Tibial nerve (tissue), 4 donors: ENCODE data around the gene ADCY2. TPM values are rescaled to one million over a fixed set of nuclear protein-coding genes. Genes with fewer than 3 reads are reported as not detected.
A peak's percentile ranks its signal among the peaks of the same experiment; 100 is the strongest.

ENCODE experiments used
- DNase-seq, 2 donors: peaks; one replicate each; pipeline ENCODE4 v3.0.0-alpha.2; 2019; ENCODE audit warnings: low spot score in 2 of 2
- H3K27ac ChIP-seq, 4 donors: fragments of 200-600 bp; sonication (generic) in 3 of 4; one replicate each; pipeline ENCODE4 v1.5.1; 2017 to 2019; ENCODE audit warnings: mild to moderate bottlenecking in 1 of 4
- H3K27me3 ChIP-seq, 2 donors: fragments of 200-600 bp; sonication (generic) in 1 of 2; one replicate each; pipeline versions ENCODE4 v1.5.1 to v1.6.0; 2017 to 2019
- H3K36me3 ChIP-seq, 3 donors: fragments of 200-600 bp; sonication (generic); one replicate each; pipeline ENCODE4 v1.5.1; 2018 to 2019
- H3K4me1 ChIP-seq, 4 donors: fragments of 200-600 bp; sonication (generic) in 3 of 4; one replicate each; pipeline ENCODE4 v1.5.1; 2017 to 2019
- H3K4me3 ChIP-seq, 4 donors: fragments of 200-600 bp; sonication (generic) in 3 of 4; one replicate each; pipeline ENCODE4 v1.5.1; 2017 to 2019; ENCODE audit warnings: mild to moderate bottlenecking in 1 of 4, moderate library complexity in 1 of 4
- H3K9me3 ChIP-seq, 4 donors: fragments of 200-600 bp; sonication (generic) in 3 of 4; one replicate each; pipeline ENCODE4 v1.5.1; 2017 to 2019
- EP300 ChIP-seq, 2 donors: sonication (generic); formaldehyde crosslinking; IDR thresholded peaks; one replicate each; pipeline ENCODE4 v1.6.1; 2017; ENCODE audit warnings: antibody characterized with exemption in 2 of 2, mild to moderate bottlenecking in 1 of 2
- POLR2A ChIP-seq, 2 donors: fragments of 450-650 bp; IDR thresholded peaks; one replicate each; pipeline ENCODE4 v1.6.1; 2017; ENCODE audit warnings: antibody characterized with exemption in 2 of 2, mild to moderate bottlenecking in 2 of 2, moderate library complexity in 2 of 2
- WGBS, 2 donors: methylation state at CpG; one replicate each; pipeline ENCODE4 v1.1.5; 2018; 5-methylcytosine and 5-hydroxymethylcytosine counted together
- total RNA-seq, 4 donors: library from RNA; depleted of rRNA; stranded (reverse); fragments of >200 nt; gene quantifications; one replicate each; pipeline ENCODE4 v1.1.0, GENCODE V29; 2016
- TF ChIP-seq, protein P1 (sequence below), 5 experiments: fragments of 200-600 bp in 3 of 5; fragments of 450-650 bp in 2 of 5; sonication (generic) in 3 of 5; IDR thresholded peaks; one replicate each; pipeline ENCODE4 v1.5.1; 2016 to 2019; ENCODE audit warnings: antibody characterized with exemption in 5 of 5, mild to moderate bottlenecking in 3 of 5, moderate library complexity in 2 of 5

ADCY2 gene
- total RNA-seq, 4 donors from 2014 or later = 4.2 to 11.8 (median 10.0) TPM

DNA sequence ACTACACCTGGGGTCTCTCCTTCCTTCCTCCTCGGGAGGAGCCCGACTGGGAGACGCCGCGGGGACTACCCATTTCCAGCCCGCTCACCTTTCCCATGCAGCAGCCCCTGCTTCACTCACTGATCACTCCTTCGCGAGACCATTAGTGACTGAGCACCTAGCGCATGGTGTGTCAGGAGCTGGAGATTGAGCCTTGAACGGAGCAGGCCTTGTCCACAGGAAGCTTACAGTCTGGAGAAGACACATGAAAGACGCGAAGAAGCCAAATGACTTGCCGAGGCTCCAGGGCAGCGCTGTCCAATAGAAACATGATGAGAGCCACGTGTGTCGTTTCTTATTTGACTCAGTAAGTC, 455.3 kb downstream of the ADCY2 start:
- DNase-seq = no peak
- Histone ChIP-seq H3K36me3 (no peaks in the 10 kb centered on the region), H3K27ac (no peak overlapping the region), H3K9me3 (no peaks in the 10 kb centered on the region), H3K4me1 (peaks cover 0 to 29% (median 5%) of the 10 kb centered on the region in 4 donors), H3K4me3 (peak overlapping the region in 3 of 4 donors; percentile 35 to 61 (median 53)), H3K27me3 (peaks cover 0 to 12% of the 10 kb centered on the region in 2 donors)
- TF ChIP-seq, protein P1, sequence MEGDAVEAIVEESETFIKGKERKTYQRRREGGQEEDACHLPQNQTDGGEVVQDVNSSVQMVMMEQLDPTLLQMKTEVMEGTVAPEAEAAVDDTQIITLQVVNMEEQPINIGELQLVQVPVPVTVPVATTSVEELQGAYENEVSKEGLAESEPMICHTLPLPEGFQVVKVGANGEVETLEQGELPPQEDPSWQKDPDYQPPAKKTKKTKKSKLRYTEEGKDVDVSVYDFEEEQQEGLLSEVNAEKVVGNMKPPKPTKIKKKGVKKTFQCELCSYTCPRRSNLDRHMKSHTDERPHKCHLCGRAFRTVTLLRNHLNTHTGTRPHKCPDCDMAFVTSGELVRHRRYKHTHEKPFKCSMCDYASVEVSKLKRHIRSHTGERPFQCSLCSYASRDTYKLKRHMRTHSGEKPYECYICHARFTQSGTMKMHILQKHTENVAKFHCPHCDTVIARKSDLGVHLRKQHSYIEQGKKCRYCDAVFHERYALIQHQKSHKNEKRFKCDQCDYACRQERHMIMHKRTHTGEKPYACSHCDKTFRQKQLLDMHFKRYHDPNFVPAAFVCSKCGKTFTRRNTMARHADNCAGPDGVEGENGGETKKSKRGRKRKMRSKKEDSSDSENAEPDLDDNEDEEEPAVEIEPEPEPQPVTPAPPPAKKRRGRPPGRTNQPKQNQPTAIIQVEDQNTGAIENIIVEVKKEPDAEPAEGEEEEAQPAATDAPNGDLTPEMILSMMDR (IDR thresholded peaks at IDR 0.05) = no peak
- no peak for TF ChIP-seq POLR2A (IDR thresholded peaks at IDR 0.05)
- TF ChIP-seq EP300 (IDR thresholded peaks at IDR 0.05) = no peak
- 57 to 63% methylated on average over 16 of the region's 16 CpGs for WGBS, 2 donors

DNA sequence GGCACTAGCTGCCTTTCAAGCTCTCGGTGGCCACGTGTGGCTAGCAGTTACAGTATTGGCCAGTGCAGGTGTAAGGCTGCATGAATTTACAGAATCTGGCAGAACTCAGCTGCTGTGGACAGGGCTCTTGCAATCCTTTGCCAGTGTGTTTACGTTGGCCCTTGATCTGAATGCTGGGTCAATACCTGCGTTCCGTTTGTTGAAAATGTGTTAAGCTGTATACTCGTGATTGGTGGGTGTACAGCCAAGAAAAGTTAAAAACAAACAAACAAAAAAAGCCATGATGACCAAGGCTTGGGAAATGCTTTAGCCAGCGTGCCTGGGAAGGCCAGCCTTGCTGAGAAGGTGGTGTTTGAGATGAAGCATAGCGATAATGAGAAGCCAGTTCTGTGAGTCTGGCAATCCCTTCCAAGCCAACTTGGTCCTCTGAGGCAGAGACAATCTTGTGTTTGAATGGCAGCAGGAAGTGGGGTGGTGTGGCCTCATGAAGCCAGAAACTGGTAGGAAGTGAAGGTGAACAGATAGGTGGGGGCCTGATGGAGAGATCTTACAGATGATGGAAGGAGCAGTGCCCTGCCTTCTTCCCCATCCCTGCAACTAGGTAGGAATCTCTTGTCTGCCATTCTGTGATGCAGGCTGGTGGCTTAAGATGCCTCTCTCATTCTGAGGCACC, 455.8 kb downstream of the ADCY2 start:
- Histone ChIP-seq H3K36me3 (no peaks in the 10 kb centered on the region), H3K4me1 (peaks cover 0 to 29% (median 5%) of the 10 kb centered on the region in 4 donors), H3K9me3 (no peaks in the 10 kb centered on the region), H3K4me3 (no peak overlapping the region), H3K27ac (peak overlapping the region in 1 of 4 donors; percentile 28), H3K27me3 (peaks cover 0 to 12% of the 10 kb centered on the region in 2 donors)
- 85 to 92% methylated on average over 8 of the region's 8 CpGs for WGBS, 2 donors
- DNase-seq = no peak
- no peak for TF ChIP-seq EP300 (IDR thresholded peaks at IDR 0.05)
- TF ChIP-seq, protein P1 (IDR thresholded peaks at IDR 0.05) = no peak
- no peak for TF ChIP-seq POLR2A (IDR thresholded peaks at IDR 0.05)

GRCh38 chr5:7852542-7852941, 456.6 kb downstream of the ADCY2 start:
- Histone ChIP-seq H3K27ac (peak overlapping the region in 1 of 4 donors; percentile 28), H3K4me3 (no peak overlapping the region), H3K4me1 (peaks cover 0 to 29% (median 5%) of the 10 kb centered on the region in 4 donors), H3K27me3 (peaks cover 0 to 9% of the 10 kb centered on the region in 2 donors), H3K9me3 (no peaks in the 10 kb centered on the region), H3K36me3 (peaks cover 0 to under 1% (median 0%) of the 10 kb centered on the region in 3 donors)
- DNase-seq = no peak
- WGBS, 2 donors = 49 to 65% methylated on average over 1 of the region's 1 CpG
- TF ChIP-seq, protein P1 (IDR thresholded peaks at IDR 0.05) = no peak
- TF ChIP-seq POLR2A (IDR thresholded peaks at IDR 0.05) = no peak
- no peak for TF ChIP-seq EP300 (IDR thresholded peaks at IDR 0.05)

- peaks cover 0 to 29% (median 5%) of the 10 kb centered on the region in 4 donors for H3K4me1 ChIP-seq
- peaks cover 0 to 5% (median 0%) of the 10 kb centered on the region in 3 donors for H3K36me3 ChIP-seq
- H3K27me3 ChIP-seq = peaks cover 0 to 6% of the 10 kb centered on the region in 2 donors
- no peak for DNase-seq
- TF ChIP-seq POLR2A (IDR thresholded peaks at IDR 0.05) (no peak), EP300 (IDR thresholded peaks at IDR 0.05) (no peak)
- TF ChIP-seq, protein P1 (IDR thresholded peaks at IDR 0.05) = no peak
- no peaks in the 10 kb centered on the region for H3K9me3 ChIP-seq
- 79 to 86% methylated on average over 2 of the region's 2 CpGs for WGBS, 2 donors
- peak overlapping the region in 1 of 4 donors; percentile 28 for H3K27ac ChIP-seq
- H3K4me3 ChIP-seq = no peak overlapping the region
These were observed 457.1 kb downstream of the ADCY2 start for GRCh38 chr5:7852988-7853387.

- H3K9me3 ChIP-seq = no peaks in the 10 kb centered on the region
- WGBS, 2 donors = 45 to 52% methylated on average over 3 of the region's 3 CpGs
- peaks cover 0 to 17% (median 3%) of the 10 kb centered on the region in 4 donors for H3K4me1 ChIP-seq
- peaks cover 0 to 30% (median 0%) of the 10 kb centered on the region in 3 donors for H3K36me3 ChIP-seq
- DNase-seq = no peak
- no peak overlapping the region for H3K4me3 ChIP-seq
- no peak overlapping the region for H3K27ac ChIP-seq
- H3K27me3 ChIP-seq = no peaks in the 10 kb centered on the region
- TF ChIP-seq, protein P1 (IDR thresholded peaks at IDR 0.05) = no peak
- no peak for TF ChIP-seq POLR2A (IDR thresholded peaks at IDR 0.05)
- no peak for TF ChIP-seq EP300 (IDR thresholded peaks at IDR 0.05)
These were observed 459.7 kb downstream of the ADCY2 start for GRCh38 chr5:7855611-7856010.
